ENCODE measurements around the gene TRIM66.

GRCh38 chr11:8723711-8724110 lies 41.2 kb upstream of the TRIM66 start:
- TF ChIP-seq RFX5 (IDR thresholded peaks at IDR 0.05; ENCODE audit: borderline replicate concordance, low read depth, low read length) (no peak), CTCF (IDR thresholded peaks at IDR 0.05; ENCODE audit: control extremely low read depth in 1 of 3, insufficient read depth in 1 of 3, low read depth in 1 of 3, low read length in 3 of 3) (no peak), EP300 (IDR thresholded peaks at IDR 0.05; ENCODE audit: borderline replicate concordance in 1 of 2, low read depth in 2 of 2, low read length in 2 of 2) (no peak), POLR2A (IDR thresholded peaks at IDR 0.05; ENCODE audit: control extremely low read depth in 1 of 2, low read depth in 2 of 2, low read length in 2 of 2) (no peak), NANOG (IDR thresholded peaks at IDR 0.05; ENCODE audit: insufficient read depth, low read depth, low read length, poor library complexity, severe bottlenecking) (no peak), POLR2AphosphoS5 (IDR thresholded peaks at IDR 0.05; ENCODE audit: low read depth, low read length) (no peak), USF2 (IDR thresholded peaks at IDR 0.05; ENCODE audit: low read length) (no peak), TBP (IDR thresholded peaks at IDR 0.05; ENCODE audit: low read depth, low read length) (no peak)
